ENCODE results near the gene LAGE3.

Gene LAGE3

DNA sequence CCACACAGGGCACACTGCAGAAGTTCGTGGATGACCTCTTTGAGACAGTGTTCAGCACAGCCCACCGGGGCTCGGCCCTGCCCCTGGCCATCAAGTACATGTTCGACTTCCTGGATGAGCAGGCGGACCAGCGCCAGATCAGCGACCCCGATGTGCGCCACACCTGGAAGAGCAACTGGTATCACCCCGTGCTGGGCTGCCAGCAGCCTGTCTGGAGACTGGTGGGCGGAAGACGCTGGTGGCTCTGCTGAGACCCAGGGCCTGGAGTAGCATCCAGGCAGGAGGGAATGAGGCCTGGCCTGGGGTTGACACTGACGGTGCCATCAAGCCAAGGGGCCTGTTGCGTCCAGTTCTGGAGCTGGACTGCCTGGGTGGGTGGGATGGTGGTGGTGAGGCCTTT, 8.6 kb downstream of the LAGE3 start:
- no peak for DNase-seq (ENCODE audit: low spot score)
- in situ Hi-C loops (cut with MboI; ENCODE audit: low pct_unique_long_range_greater_than_20kb, low sequenced_read_pairs, unreplicated experiment) = no loop called here
- TF ChIP-seq CTCF (IDR thresholded peaks at IDR 0.05; ENCODE audit: extremely low read depth, insufficient read depth, missing control alignments) = no peak

DNA sequence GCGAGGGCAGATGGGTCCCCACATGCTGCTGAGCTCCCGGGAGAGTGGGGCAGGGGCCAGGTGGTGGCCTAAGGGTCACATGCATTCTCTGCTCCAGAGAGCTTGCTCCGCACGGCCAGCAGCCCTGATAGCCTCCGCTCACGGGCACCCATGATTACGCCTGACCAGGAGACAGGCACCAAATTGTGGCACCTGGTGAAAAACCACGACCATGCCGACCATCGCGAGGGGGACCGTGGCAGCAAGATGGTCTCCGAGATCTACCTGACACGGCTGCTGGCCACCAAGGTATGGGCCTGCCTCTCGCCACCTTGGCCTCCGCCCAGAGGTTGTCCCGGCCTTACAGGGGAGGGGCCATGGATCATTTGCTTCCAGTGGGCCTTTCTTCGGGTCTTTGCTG, 9.2 kb downstream of the LAGE3 start:
- no peak for TF ChIP-seq CTCF (IDR thresholded peaks at IDR 0.05; ENCODE audit: extremely low read depth, insufficient read depth, missing control alignments)
- no peak for DNase-seq (ENCODE audit: low spot score)
- in situ Hi-C loops (cut with MboI; ENCODE audit: low pct_unique_long_range_greater_than_20kb, low sequenced_read_pairs, unreplicated experiment) = no loop called here

- in situ Hi-C loops (cut with MboI; ENCODE audit: low pct_unique_long_range_greater_than_20kb, low sequenced_read_pairs, unreplicated experiment) = no loop called here
- no peak for TF ChIP-seq CTCF (IDR thresholded peaks at IDR 0.05; ENCODE audit: extremely low read depth, insufficient read depth, missing control alignments)
- DNase-seq (ENCODE audit: low spot score) = no peak
Observed at GRCh38 chrX:154469114-154469513, 10.0 kb downstream of the LAGE3 start.

- in situ Hi-C loops (cut with MboI; ENCODE audit: low pct_unique_long_range_greater_than_20kb, low sequenced_read_pairs, unreplicated experiment) = no loop called here
- no peak for DNase-seq (ENCODE audit: low spot score)
- TF ChIP-seq CTCF (IDR thresholded peaks at IDR 0.05; ENCODE audit: extremely low read depth, insufficient read depth, missing control alignments) = no peak
Observed at GRCh38 chrX:154468217-154468616, 10.9 kb downstream of the LAGE3 start.

GRCh38 chrX:154467556-154467955, 11.5 kb downstream of the LAGE3 start:
- DNase-seq (ENCODE audit: low spot score) = no peak
- TF ChIP-seq CTCF (IDR thresholded peaks at IDR 0.05; ENCODE audit: extremely low read depth, insufficient read depth, missing control alignments) = no peak
- in situ Hi-C loops (cut with MboI; ENCODE audit: low pct_unique_long_range_greater_than_20kb, low sequenced_read_pairs, unreplicated experiment) = no loop called here

GRCh38 chrX:154466907-154467306, 12.2 kb downstream of the LAGE3 start:
- DNase-seq (ENCODE audit: low spot score) = no peak
- no peak for TF ChIP-seq CTCF (IDR thresholded peaks at IDR 0.05; ENCODE audit: extremely low read depth, insufficient read depth, missing control alignments)
- in situ Hi-C loops (cut with MboI; ENCODE audit: low pct_unique_long_range_greater_than_20kb, low sequenced_read_pairs, unreplicated experiment) = no loop called here

GRCh38 chrX:154466036-154466435, 13.0 kb downstream of the LAGE3 start:
- no peak for TF ChIP-seq CTCF (IDR thresholded peaks at IDR 0.05; ENCODE audit: extremely low read depth, insufficient read depth, missing control alignments)
- in situ Hi-C loops (cut with MboI; ENCODE audit: low pct_unique_long_range_greater_than_20kb, low sequenced_read_pairs, unreplicated experiment) = no loop called here
- DNase-seq (ENCODE audit: low spot score) = no peak

All from GM13977 (cell line).